SK-N-SH (cell line): Measurements from ENCODE around the gene FZD2. TPM values are rescaled to one million over a fixed set of nuclear protein-coding genes. Genes with fewer than 3 reads are reported as not detected.

Experiments
- CTCF ChIA-PET: fragments of 300-600, 350-600 bp; formaldehyde crosslinking; extraction: SDS; loops from one replicate; lab custom pipeline; 2021; lab: Yijun Ruan, JAX
- POLR2A ChIA-PET: fragments of 350-600 bp; sonication (Branson Sonifier 250); formaldehyde crosslinking; extraction: SDS; loops from one replicate; lab custom pipeline; 2020; ENCODE audit warnings: antibody characterized with exemption, inconsistent platforms; lab: Yijun Ruan, JAX
- DNase-seq: peaks from one replicate; pipeline ENCODE4 v3.0.0; 2012
- H2AFZ ChIP-seq: fragments of 200-600 bp; sonication (generic); 2 replicates; pipeline ENCODE4 v1.8.1; 2016; ENCODE audit warnings: antibody characterized with exemption, mild to moderate bottlenecking, low read depth
- H3F3A ChIP-seq: fragments of 200-600 bp; sonication (generic); replicated peaks from 2 replicates; pipeline ENCODE3; 2016; ENCODE audit warnings: antibody characterized with exemption, mild to moderate bottlenecking; ENCODE audit not compliant: insufficient read depth
- H3K27ac ChIP-seq, 2 experiments: fragments of 200-500 bp in 1 of 2; fragments of 200-600 bp in 1 of 2; sonication (Bioruptor generic) in 1 of 2; sonication (generic), shearing (Covaris generic) in 1 of 2; 2 replicates each; pipeline versions ENCODE4 v1.5.1 to v1.6.1; 2014 to 2016; ENCODE audit warnings: low read depth in 2 of 2, inconsistent platforms in 1 of 2, low read length in 1 of 2, mild to moderate bottlenecking in 1 of 2, mixed read lengths in 1 of 2
- H3K27me3 ChIP-seq: fragments of 200-600 bp; sonication (generic), shearing (Covaris generic); 2 replicates; pipeline ENCODE4 v1.6.1; 2016; ENCODE audit warnings: mixed run types; ENCODE audit not compliant: insufficient read depth
- H3K36me3 ChIP-seq, 2 experiments: fragments of 200-500 bp in 1 of 2; fragments of 200-600 bp in 1 of 2; sonication (Bioruptor generic) in 1 of 2; sonication (generic) in 1 of 2; replicated peaks in 1 of 2; 2 replicates each; pipeline versions ENCODE3 to v1.5.1; 2014 to 2016; ENCODE audit warnings: low read length in 1 of 2, mild to moderate bottlenecking in 1 of 2; ENCODE audit not compliant: insufficient read depth in 2 of 2, control insufficient read depth in 1 of 2
- H3K4me1 ChIP-seq, 2 experiments: fragments of 200-500 bp in 1 of 2; fragments of 200-600 bp in 1 of 2; sonication (Bioruptor generic) in 1 of 2; sonication (generic), shearing (Covaris generic) in 1 of 2; 2 replicates each; pipeline versions ENCODE4 v1.5.1 to v1.6.1; 2014 to 2016; ENCODE audit warnings: low read depth in 1 of 2, low read length in 1 of 2, mixed run types in 1 of 2; ENCODE audit not compliant: insufficient read depth in 2 of 2, control insufficient read depth in 1 of 2
- H3K4me2 ChIP-seq: fragments of 200-600 bp; sonication (generic), shearing (Covaris generic); 2 replicates; pipeline ENCODE4 v1.6.1; 2017; ENCODE audit warnings: mixed run types
- H3K4me3 ChIP-seq, 2 experiments: fragments of 200-500 bp in 1 of 2; fragments of 200-600 bp in 1 of 2; sonication (Bioruptor generic) in 1 of 2; sonication (generic), shearing (Covaris generic) in 1 of 2; 2 replicates each; pipeline versions ENCODE4 v1.5.1 to v1.8.1; 2014 to 2016; ENCODE audit warnings: low read depth in 2 of 2, inconsistent platforms in 1 of 2, low read length in 1 of 2, mild to moderate bottlenecking in 1 of 2, mixed read lengths in 1 of 2, moderate library complexity in 1 of 2
- H3K79me2 ChIP-seq: fragments of 200-600 bp; sonication (generic); 2 replicates; pipeline ENCODE4 v1.8.1; 2017; ENCODE audit warnings: mild to moderate bottlenecking; ENCODE audit not compliant: insufficient read depth
- H3K9ac ChIP-seq: fragments of 200-600 bp; sonication (generic); 2 replicates; pipeline ENCODE4 v1.6.1; 2017; ENCODE audit warnings: mixed run types
- H3K9me2 ChIP-seq: fragments of 200-600 bp; sonication (generic); 2 replicates; pipeline ENCODE4 v1.6.1; 2017; ENCODE audit warnings: mixed run types
- H3K9me3 ChIP-seq: fragments of 200-600 bp; sonication (generic); 2 replicates; pipeline ENCODE4 v1.6.1; 2017; ENCODE audit warnings: mixed run types, mild to moderate bottlenecking, moderate library complexity
- H4K20me1 ChIP-seq: fragments of 200-600 bp; sonication (generic); 2 replicates; pipeline ENCODE4 v1.6.1; 2017; ENCODE audit warnings: mild to moderate bottlenecking, mixed run types; ENCODE audit not compliant: insufficient read depth
- CHD2 ChIP-seq: fragments of 150-350 bp; IDR thresholded peaks from 2 replicates; pipeline ENCODE4 v1.6.1; 2018; ENCODE audit warnings: low read length; ENCODE audit not compliant: partially characterized antibody
- ELF1 ChIP-seq: IDR thresholded peaks from 2 replicates; pipeline ENCODE4 v1.4.0; 2012
- EP300 ChIP-seq, 2 experiments: IDR thresholded peaks; 2 replicates each; pipeline versions ENCODE4 v1.4.0 to v1.6.1; 2012; ENCODE audit warnings: borderline replicate concordance in 1 of 2, low read depth in 1 of 2, low read length in 1 of 2
- EZH2phosphoT487 ChIP-seq: fragments of 200-600 bp; sonication (generic); IDR thresholded peaks from 2 replicates; pipeline ENCODE4 v1.6.1; 2017; ENCODE audit warnings: low read depth, mixed run types, mild to moderate bottlenecking, antibody characterized with exemption, moderate library complexity, borderline replicate concordance
- FOXJ3 ChIP-seq: sonication (generic); formaldehyde crosslinking; IDR thresholded peaks from 2 replicates; pipeline ENCODE4 v1.5.1; 2020; ENCODE audit warnings: mild to moderate bottlenecking, missing genetic modification reagents
- GABPA ChIP-seq: IDR thresholded peaks from 2 replicates; pipeline ENCODE4 v1.4.0; 2012; ENCODE audit warnings: low read depth, mild to moderate bottlenecking
- GATA2 ChIP-seq: sonication (generic); formaldehyde crosslinking; IDR thresholded peaks from 2 replicates; pipeline ENCODE4 v1.5.0; 2020; ENCODE audit warnings: mild to moderate bottlenecking, missing genetic modification reagents
- MEF2A ChIP-seq: IDR thresholded peaks from 2 replicates; pipeline ENCODE4 v1.4.0; 2012; ENCODE audit warnings: low read depth, borderline replicate concordance
- RAD21 ChIP-seq: IDR thresholded peaks from 2 replicates; pipeline ENCODE4 v1.6.1; 2012; ENCODE audit warnings: mild to moderate bottlenecking, low read length
- SIN3A ChIP-seq: IDR thresholded peaks from 2 replicates; pipeline ENCODE4 v1.6.1; 2012; ENCODE audit warnings: low read depth, mild to moderate bottlenecking, low read length, moderate library complexity, borderline replicate concordance
- TAF1 ChIP-seq: IDR thresholded peaks from 2 replicates; pipeline ENCODE4 v1.6.1; 2012; ENCODE audit warnings: low read depth, mild to moderate bottlenecking, low read length, moderate library complexity, borderline replicate concordance
- TCF12 ChIP-seq: IDR thresholded peaks from 2 replicates; pipeline ENCODE4 v1.4.0; 2012
- WGBS: methylation state at CpG from one replicate; pipeline ENCODE4 v1.1.6; 2017; ENCODE audit warnings: low lambda C conversion rate; 5-methylcytosine and 5-hydroxymethylcytosine counted together
- polyA plus RNA-seq, 3 experiments: library from polyadenylated mRNA; depleted of rRNA; stranded (reverse); fragments of >200 nt; gene quantifications; 2 replicates each; pipeline ENCODE4 v1.2.3, GENCODE V29; 2012
- TF ChIP-seq, protein P1 (sequence below): IDR thresholded peaks from 2 replicates; pipeline ENCODE4; 2012
- TF ChIP-seq, protein P2 (sequence below): IDR thresholded peaks from 2 replicates; pipeline ENCODE4 v1.4.0; 2012; ENCODE audit warnings: low read depth
- TF ChIP-seq, protein P3 (sequence below): fragments of 150-350 bp; IDR thresholded peaks from 2 replicates; pipeline ENCODE4 v1.6.1; 2017; ENCODE audit warnings: antibody characterized with exemption, low read length, low read depth, borderline replicate concordance
- TF ChIP-seq, protein P4 (sequence below): fragments of 200-600 bp; sonication (generic); IDR thresholded peaks from 2 replicates; pipeline ENCODE4 v1.6.1; 2017; ENCODE audit warnings: antibody characterized with exemption, mild to moderate bottlenecking, moderate library complexity
- TF ChIP-seq, protein P5 (sequence below): IDR thresholded peaks from 2 replicates; pipeline ENCODE4 v1.4.0; 2012; ENCODE audit warnings: low read depth, borderline replicate concordance

Gene FZD2
- polyA plus RNA-seq, 1 of the 3 experiments (the other 2 are of a cell fraction) = 35.1 TPM

DNA sequence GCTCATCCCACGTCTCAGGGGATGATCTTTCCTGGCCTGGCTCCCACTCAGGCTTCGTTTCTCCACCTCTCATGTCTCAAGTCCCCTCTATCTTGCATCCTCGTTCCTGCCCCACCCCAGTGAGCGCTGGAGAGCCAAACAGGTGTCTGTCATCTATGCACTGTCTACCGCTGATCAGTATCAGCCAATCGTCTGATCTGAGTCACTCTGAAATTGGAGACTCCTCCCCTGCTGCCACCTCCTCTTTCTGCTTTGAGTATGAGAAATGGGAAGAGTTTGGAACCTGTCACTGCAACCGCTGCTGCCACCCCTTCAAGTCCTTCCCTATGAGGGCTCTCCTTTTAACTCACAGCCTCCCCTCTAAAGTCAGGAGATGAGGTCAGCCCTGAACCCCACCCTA is 28.0 kb downstream of the FZD2 start:
- Histone ChIP-seq H3K4me1 (peaks cover 7% of the 10 kb centered on the region in 2 experiments; a peak in 2 of 4 replicates), H3K9me2 (no peaks in the 10 kb centered on the region), H3K9ac (no peak overlapping the region), H3K9me3 (no peaks in the 10 kb centered on the region), H2AFZ (no peak overlapping the region), H3K27me3 (no peaks in the 10 kb centered on the region), H3K79me2 (no peaks in the 10 kb centered on the region), H3K4me3 (no peak overlapping the region), H4K20me1 (no peaks in the 10 kb centered on the region), H3F3A (peaks cover 4% of the 10 kb centered on the region), H3K27ac (no peak overlapping the region), H3K36me3 (no peaks in the 10 kb centered on the region), H3K4me2 (no peak overlapping the region)
- no peak for DNase-seq
- CTCF ChIA-PET = no interaction called here
- POLR2A ChIA-PET = no interaction called here
- WGBS = 77% methylated on average over 7 of the region's 7 CpGs
- TF ChIP-seq, protein P1, sequence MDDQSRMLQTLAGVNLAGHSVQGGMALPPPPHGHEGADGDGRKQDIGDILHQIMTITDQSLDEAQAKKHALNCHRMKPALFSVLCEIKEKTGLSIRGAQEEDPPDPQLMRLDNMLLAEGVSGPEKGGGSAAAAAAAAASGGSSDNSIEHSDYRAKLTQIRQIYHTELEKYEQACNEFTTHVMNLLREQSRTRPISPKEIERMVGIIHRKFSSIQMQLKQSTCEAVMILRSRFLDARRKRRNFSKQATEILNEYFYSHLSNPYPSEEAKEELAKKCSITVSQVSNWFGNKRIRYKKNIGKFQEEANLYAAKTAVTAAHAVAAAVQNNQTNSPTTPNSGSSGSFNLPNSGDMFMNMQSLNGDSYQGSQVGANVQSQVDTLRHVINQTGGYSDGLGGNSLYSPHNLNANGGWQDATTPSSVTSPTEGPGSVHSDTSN = no peak
- TF ChIP-seq, protein P2, sequence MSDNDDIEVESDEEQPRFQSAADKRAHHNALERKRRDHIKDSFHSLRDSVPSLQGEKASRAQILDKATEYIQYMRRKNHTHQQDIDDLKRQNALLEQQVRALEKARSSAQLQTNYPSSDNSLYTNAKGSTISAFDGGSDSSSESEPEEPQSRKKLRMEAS = no peak
- TF ChIP-seq RAD21 = no peak
- no peak for TF ChIP-seq MEF2A
- TF ChIP-seq ELF1 = no peak

DNA sequence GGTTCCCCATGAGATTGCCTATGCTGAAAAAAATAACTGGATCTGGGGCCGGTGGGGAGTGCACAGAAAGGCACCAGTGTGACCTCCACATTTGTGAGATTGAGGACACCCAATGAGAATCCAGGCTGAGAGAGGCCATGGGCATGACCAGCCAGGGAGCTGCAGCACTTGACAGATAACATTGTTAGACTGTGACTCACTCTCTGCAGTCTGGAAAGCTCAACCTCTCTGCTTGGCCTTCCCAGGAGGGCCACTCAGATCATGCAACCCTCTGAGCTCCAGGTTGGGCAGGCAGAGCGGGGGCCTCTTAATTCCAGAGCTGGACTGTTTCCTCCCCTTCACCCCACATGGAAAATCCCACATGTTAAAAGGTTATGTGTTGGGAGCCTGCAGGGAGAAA is 30.1 kb downstream of the FZD2 start:
- peak overlapping the region; percentile 70; the same call in 1 of the 2 replicates for H3K4me2 ChIP-seq
- DNase-seq = peak; percentile 33
- POLR2A ChIA-PET = no interaction called here
- TF ChIP-seq, protein P3, sequence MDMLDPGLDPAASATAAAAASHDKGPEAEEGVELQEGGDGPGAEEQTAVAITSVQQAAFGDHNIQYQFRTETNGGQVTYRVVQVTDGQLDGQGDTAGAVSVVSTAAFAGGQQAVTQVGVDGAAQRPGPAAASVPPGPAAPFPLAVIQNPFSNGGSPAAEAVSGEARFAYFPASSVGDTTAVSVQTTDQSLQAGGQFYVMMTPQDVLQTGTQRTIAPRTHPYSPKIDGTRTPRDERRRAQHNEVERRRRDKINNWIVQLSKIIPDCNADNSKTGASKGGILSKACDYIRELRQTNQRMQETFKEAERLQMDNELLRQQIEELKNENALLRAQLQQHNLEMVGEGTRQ = no peak
- no peak for TF ChIP-seq GATA2 (CRISPR knock-in tag)
- TF ChIP-seq TAF1 = no peak
- TF ChIP-seq SIN3A = no peak
- no peak for TF ChIP-seq CHD2
- peak in 1 of 2 experiments; percentile 64; a peak in 1 of 4 replicates for TF ChIP-seq EP300 (IDR thresholded peaks at IDR 0.05; ENCODE audit: borderline replicate concordance in 1 of 2, low read depth in 1 of 2, low read length in 1 of 2)
- TF ChIP-seq, protein P4, sequence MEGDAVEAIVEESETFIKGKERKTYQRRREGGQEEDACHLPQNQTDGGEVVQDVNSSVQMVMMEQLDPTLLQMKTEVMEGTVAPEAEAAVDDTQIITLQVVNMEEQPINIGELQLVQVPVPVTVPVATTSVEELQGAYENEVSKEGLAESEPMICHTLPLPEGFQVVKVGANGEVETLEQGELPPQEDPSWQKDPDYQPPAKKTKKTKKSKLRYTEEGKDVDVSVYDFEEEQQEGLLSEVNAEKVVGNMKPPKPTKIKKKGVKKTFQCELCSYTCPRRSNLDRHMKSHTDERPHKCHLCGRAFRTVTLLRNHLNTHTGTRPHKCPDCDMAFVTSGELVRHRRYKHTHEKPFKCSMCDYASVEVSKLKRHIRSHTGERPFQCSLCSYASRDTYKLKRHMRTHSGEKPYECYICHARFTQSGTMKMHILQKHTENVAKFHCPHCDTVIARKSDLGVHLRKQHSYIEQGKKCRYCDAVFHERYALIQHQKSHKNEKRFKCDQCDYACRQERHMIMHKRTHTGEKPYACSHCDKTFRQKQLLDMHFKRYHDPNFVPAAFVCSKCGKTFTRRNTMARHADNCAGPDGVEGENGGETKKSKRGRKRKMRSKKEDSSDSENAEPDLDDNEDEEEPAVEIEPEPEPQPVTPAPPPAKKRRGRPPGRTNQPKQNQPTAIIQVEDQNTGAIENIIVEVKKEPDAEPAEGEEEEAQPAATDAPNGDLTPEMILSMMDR = no peak
- TF ChIP-seq, protein P1 = no peak; the same call in 1 of the 2 replicates
- TF ChIP-seq EZH2phosphoT487 = no peak
- TF ChIP-seq, protein P5, sequence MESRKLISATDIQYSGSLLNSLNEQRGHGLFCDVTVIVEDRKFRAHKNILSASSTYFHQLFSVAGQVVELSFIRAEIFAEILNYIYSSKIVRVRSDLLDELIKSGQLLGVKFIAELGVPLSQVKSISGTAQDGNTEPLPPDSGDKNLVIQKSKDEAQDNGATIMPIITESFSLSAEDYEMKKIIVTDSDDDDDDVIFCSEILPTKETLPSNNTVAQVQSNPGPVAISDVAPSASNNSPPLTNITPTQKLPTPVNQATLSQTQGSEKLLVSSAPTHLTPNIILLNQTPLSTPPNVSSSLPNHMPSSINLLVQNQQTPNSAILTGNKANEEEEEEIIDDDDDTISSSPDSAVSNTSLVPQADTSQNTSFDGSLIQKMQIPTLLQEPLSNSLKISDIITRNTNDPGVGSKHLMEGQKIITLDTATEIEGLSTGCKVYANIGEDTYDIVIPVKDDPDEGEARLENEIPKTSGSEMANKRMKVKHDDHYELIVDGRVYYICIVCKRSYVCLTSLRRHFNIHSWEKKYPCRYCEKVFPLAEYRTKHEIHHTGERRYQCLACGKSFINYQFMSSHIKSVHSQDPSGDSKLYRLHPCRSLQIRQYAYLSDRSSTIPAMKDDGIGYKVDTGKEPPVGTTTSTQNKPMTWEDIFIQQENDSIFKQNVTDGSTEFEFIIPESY = no peak
- TF ChIP-seq TCF12 = peak; percentile 74
- TF ChIP-seq, protein P2 = peak; percentile 66; the same call in 1 of the 2 replicates
- TF ChIP-seq RAD21 = no peak
- no peak for TF ChIP-seq GABPA
- TF ChIP-seq FOXJ3 (CRISPR knock-in tag) = no peak

More for the DNA sequence above, 30.1 kb downstream of the FZD2 start:
- H3K27me3 ChIP-seq = no peaks in the 10 kb centered on the region
- H3K9me3 ChIP-seq = no peaks in the 10 kb centered on the region
- CTCF ChIA-PET = interaction anchor here (1.4 to 1.9 kb wide), 4 partner anchors 33 to 53 kb away, joined by 3 to 5 read pairs (median 4); no protein-coding TSS in a partner anchor
- 0% methylated on average over 2 of the region's 2 CpGs for WGBS
- H3F3A ChIP-seq = peaks cover 16% of the 10 kb centered on the region
- H2AFZ ChIP-seq = peak overlapping the region; percentile 83; the same call in 1 of the 2 replicates
- H3K9ac ChIP-seq = peak overlapping the region; percentile 33; the same call in 1 of the 2 replicates
- no peaks in the 10 kb centered on the region for H3K79me2 ChIP-seq
- no peak overlapping the region for H3K4me3 ChIP-seq
- H3K36me3 ChIP-seq = no peaks in the 10 kb centered on the region
- H4K20me1 ChIP-seq = no peaks in the 10 kb centered on the region
- H3K27ac ChIP-seq = peak overlapping the region; percentile 84 to 87
- H3K9me2 ChIP-seq = no peaks in the 10 kb centered on the region
- peaks cover 7 to 10% of the 10 kb centered on the region in 2 experiments; a peak in 2 of 4 replicates for H3K4me1 ChIP-seq
